HepG2 (cell line): ENCODE measurements around the gene MFSD2B. TPM values are rescaled to one million over a fixed set of nuclear protein-coding genes. Genes with fewer than 3 reads are reported as not detected.

Experiments
- CAMTA2 ChIP-seq: sonication (generic); formaldehyde crosslinking; IDR thresholded peaks from 2 replicates; pipeline ENCODE4 v1.4.0; 2020; ENCODE audit warnings: mild to moderate bottlenecking, missing genetic modification reagents, borderline replicate concordance
- CHCHD3 ChIP-seq: sonication (generic); formaldehyde crosslinking; IDR thresholded peaks from 2 replicates; pipeline ENCODE4 v1.8.0; 2022; ENCODE audit warnings: mild to moderate bottlenecking, missing genetic modification reagents, moderate library complexity
- DNMT1 ChIP-seq: sonication (generic); formaldehyde crosslinking; IDR thresholded peaks from 2 replicates; pipeline ENCODE4 v1.5.1; 2020; ENCODE audit warnings: mild to moderate bottlenecking, missing genetic modification reagents
- FOXP1 ChIP-seq, 2 experiments: fragments of 450-650 bp in 1 of 2; IDR thresholded peaks; 2 replicates each; pipeline ENCODE4 v1.6.1; 2017 to 2018; ENCODE audit warnings: antibody characterized with exemption in 1 of 2
- GATAD2A ChIP-seq: IDR thresholded peaks from 2 replicates; pipeline ENCODE4 v1.6.1; 2016
- MXI1 ChIP-seq: IDR thresholded peaks from 3 replicates; pipeline ENCODE4 v1.6.1; 2012; ENCODE audit warnings: low read depth, low read length, inconsistent platforms, borderline replicate concordance
- TSC22D2 ChIP-seq: sonication (generic); formaldehyde crosslinking; IDR thresholded peaks from 2 replicates; pipeline ENCODE4 v1.5.1; 2020; ENCODE audit warnings: missing genetic modification reagents, mild to moderate bottlenecking, borderline replicate concordance
- ZFP1 ChIP-seq: IDR thresholded peaks from 2 replicates; pipeline ENCODE4 v1.6.1; 2016
- ZNF138 ChIP-seq: sonication (generic); formaldehyde crosslinking; IDR thresholded peaks from 2 replicates; pipeline ENCODE4 v1.5.0; 2020; ENCODE audit warnings: mild to moderate bottlenecking, low read depth, missing genetic modification reagents
- ZNF589 ChIP-seq: sonication (generic); formaldehyde crosslinking; conservative IDR thresholded peaks from 2 replicates; pipeline ENCODE4 v1.8.0; 2022; ENCODE audit warnings: mild to moderate bottlenecking, moderate library complexity, missing genetic modification reagents
- polyA plus RNA-seq, 8 experiments: library from polyadenylated mRNA; depleted of rRNA in 3 of 8; stranded (reverse) in 7 of 8; unstranded in 1 of 8; fragments of >200 nt; fragmentation: Illumina TruSeq in 4 of 8; extraction: Trizol in 4 of 8; gene quantifications; 2 replicates each; pipeline versions ENCODE4 v1.2.1 to v1.2.3, GENCODE V29; 2011 to 2016; ENCODE audit warnings: low read depth in 4 of 8, missing spikeins in 1 of 8, mixed read lengths in 1 of 8; ENCODE audit not compliant: insufficient read depth in 1 of 8
- total RNA-seq, 5 experiments: library from RNA; depleted of rRNA; stranded (reverse); fragments of >200 nt; fragmentation: Illumina TruSeq; extraction: Trizol; gene quantifications; 2 replicates each; pipeline ENCODE4 v1.2.3, GENCODE V29; 2016; ENCODE audit warnings: low read depth in 1 of 5
- TF ChIP-seq, protein P1 (sequence below): sonication (generic); formaldehyde crosslinking; IDR thresholded peaks from 2 replicates; pipeline ENCODE4 v1.5.0; 2020; ENCODE audit warnings: mild to moderate bottlenecking, missing genetic modification reagents, borderline replicate concordance
- TF ChIP-seq, protein P2 (sequence below): sonication (generic); formaldehyde crosslinking; IDR thresholded peaks from 2 replicates; pipeline ENCODE4 v1.4.0; 2020; ENCODE audit warnings: missing genetic modification reagents, borderline replicate concordance
- TF ChIP-seq, protein P3 (sequence below): sonication (generic); formaldehyde crosslinking; IDR thresholded peaks from 2 replicates; pipeline ENCODE4 v1.8.1; 2023; ENCODE audit warnings: mild to moderate bottlenecking, missing genetic modification reagents, borderline replicate concordance
- TF ChIP-seq, protein P4 (sequence below): IDR thresholded peaks from 2 replicates; pipeline ENCODE4 v1.6.1; 2018; ENCODE audit warnings: missing genetic modification reagents
- TF ChIP-seq, protein P5 (sequence below): sonication (generic); formaldehyde crosslinking; IDR thresholded peaks from 2 replicates; pipeline ENCODE4 v1.9.0; 2022; ENCODE audit warnings: missing genetic modification reagents, mild to moderate bottlenecking, borderline replicate concordance
- TF ChIP-seq, protein P6 (sequence below): sonication (generic); formaldehyde crosslinking; IDR thresholded peaks from 2 replicates; pipeline ENCODE4 v1.4.0; 2020; ENCODE audit warnings: missing genetic modification reagents, borderline replicate concordance

MFSD2B gene
- total and polyA plus RNA-seq, 2 of the 13 experiments (the other 11 are each of a cell fraction or from before 2014, with no cell fraction given) = 0.21 to 0.93 TPM

DNA sequence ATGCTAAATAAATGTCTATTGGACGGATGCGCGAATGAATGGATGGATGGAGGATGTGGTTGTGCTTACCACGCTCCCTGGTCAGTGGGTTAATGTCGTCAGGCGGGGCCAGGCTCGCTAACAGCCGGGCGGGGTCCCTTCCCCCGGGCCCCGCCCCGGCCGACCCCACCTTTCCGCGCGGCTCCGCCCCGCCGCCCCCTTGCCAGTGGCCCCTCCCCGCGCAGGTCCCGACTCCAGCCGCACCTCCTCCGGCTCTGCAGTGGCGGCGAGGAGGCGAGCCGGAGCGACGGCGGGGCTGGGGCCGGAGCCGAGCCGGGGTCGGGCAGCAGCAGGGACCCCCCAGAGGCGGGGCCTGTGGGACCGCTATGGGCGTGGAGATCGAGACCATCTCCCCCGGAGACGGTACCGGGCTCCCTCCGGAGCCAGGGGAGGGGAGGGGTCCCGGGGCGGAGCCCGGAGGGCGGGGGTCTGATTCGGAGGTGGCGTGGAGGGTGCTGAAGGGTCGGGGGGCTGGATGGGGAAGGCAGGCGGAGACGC, 39.7 kb downstream of the MFSD2B start, which contains the start of gene FKBP1B (continued):
- TF ChIP-seq, protein P1, sequence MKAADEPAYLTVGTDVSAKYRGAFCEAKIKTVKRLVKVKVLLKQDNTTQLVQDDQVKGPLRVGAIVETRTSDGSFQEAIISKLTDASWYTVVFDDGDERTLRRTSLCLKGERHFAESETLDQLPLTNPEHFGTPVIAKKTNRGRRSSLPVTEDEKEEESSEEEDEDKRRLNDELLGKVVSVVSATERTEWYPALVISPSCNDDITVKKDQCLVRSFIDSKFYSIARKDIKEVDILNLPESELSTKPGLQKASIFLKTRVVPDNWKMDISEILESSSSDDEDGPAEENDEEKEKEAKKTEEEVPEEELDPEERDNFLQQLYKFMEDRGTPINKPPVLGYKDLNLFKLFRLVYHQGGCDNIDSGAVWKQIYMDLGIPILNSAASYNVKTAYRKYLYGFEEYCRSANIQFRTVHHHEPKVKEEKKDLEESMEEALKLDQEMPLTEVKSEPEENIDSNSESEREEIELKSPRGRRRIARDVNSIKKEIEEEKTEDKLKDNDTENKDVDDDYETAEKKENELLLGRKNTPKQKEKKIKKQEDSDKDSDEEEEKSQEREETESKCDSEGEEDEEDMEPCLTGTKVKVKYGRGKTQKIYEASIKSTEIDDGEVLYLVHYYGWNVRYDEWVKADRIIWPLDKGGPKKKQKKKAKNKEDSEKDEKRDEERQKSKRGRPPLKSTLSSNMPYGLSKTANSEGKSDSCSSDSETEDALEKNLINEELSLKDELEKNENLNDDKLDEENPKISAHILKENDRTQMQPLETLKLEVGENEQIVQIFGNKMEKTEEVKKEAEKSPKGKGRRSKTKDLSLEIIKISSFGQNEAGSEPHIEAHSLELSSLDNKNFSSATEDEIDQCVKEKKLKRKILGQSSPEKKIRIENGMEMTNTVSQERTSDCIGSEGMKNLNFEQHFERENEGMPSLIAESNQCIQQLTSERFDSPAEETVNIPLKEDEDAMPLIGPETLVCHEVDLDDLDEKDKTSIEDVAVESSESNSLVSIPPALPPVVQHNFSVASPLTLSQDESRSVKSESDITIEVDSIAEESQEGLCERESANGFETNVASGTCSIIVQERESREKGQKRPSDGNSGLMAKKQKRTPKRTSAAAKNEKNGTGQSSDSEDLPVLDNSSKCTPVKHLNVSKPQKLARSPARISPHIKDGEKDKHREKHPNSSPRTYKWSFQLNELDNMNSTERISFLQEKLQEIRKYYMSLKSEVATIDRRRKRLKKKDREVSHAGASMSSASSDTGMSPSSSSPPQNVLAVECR (CRISPR knock-in tag) = peak; percentile 51; the same call in 1 of the 2 replicates
- TF ChIP-seq, protein P2, sequence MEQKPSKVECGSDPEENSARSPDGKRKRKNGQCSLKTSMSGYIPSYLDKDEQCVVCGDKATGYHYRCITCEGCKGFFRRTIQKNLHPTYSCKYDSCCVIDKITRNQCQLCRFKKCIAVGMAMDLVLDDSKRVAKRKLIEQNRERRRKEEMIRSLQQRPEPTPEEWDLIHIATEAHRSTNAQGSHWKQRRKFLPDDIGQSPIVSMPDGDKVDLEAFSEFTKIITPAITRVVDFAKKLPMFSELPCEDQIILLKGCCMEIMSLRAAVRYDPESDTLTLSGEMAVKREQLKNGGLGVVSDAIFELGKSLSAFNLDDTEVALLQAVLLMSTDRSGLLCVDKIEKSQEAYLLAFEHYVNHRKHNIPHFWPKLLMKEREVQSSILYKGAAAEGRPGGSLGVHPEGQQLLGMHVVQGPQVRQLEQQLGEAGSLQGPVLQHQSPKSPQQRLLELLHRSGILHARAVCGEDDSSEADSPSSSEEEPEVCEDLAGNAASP = no peak
- TF ChIP-seq, protein P3, sequence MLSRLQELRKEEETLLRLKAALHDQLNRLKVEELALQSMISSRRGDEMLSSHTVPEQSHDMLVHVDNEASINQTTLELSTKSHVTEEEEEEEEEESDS (CRISPR knock-in tag) = no peak
- TF ChIP-seq ZNF589 (CRISPR knock-in tag) (no peak), TSC22D2 (peak; percentile 67; the same call in 1 of the 2 replicates), CHCHD3 (CRISPR knock-in tag) (no peak), DNMT1 (no peak), ZNF138 (CRISPR knock-in tag) (no peak), ZFP1 (CRISPR knock-in tag) (no peak; the same call in 1 of the 2 replicates), CAMTA2 (CRISPR knock-in tag) (no peak), GATAD2A (no peak), FOXP1 (IDR thresholded peaks at IDR 0.05) (no peak), FOXP1 (CRISPR knock-in tag; IDR thresholded peaks at IDR 0.05) (no peak), MXI1 (0 out of 3 replicates have a peak, but pooled peaks have one; percentile 18)
- TF ChIP-seq, protein P4, sequence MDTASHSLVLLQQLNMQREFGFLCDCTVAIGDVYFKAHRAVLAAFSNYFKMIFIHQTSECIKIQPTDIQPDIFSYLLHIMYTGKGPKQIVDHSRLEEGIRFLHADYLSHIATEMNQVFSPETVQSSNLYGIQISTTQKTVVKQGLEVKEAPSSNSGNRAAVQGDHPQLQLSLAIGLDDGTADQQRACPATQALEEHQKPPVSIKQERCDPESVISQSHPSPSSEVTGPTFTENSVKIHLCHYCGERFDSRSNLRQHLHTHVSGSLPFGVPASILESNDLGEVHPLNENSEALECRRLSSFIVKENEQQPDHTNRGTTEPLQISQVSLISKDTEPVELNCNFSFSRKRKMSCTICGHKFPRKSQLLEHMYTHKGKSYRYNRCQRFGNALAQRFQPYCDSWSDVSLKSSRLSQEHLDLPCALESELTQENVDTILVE (CRISPR knock-in tag) = no peak
- TF ChIP-seq, protein P5, sequence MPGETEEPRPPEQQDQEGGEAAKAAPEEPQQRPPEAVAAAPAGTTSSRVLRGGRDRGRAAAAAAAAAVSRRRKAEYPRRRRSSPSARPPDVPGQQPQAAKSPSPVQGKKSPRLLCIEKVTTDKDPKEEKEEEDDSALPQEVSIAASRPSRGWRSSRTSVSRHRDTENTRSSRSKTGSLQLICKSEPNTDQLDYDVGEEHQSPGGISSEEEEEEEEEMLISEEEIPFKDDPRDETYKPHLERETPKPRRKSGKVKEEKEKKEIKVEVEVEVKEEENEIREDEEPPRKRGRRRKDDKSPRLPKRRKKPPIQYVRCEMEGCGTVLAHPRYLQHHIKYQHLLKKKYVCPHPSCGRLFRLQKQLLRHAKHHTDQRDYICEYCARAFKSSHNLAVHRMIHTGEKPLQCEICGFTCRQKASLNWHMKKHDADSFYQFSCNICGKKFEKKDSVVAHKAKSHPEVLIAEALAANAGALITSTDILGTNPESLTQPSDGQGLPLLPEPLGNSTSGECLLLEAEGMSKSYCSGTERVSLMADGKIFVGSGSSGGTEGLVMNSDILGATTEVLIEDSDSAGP (CRISPR knock-in tag) = peak; percentile 40; the same call in 1 of the 2 replicates
- TF ChIP-seq, protein P6, sequence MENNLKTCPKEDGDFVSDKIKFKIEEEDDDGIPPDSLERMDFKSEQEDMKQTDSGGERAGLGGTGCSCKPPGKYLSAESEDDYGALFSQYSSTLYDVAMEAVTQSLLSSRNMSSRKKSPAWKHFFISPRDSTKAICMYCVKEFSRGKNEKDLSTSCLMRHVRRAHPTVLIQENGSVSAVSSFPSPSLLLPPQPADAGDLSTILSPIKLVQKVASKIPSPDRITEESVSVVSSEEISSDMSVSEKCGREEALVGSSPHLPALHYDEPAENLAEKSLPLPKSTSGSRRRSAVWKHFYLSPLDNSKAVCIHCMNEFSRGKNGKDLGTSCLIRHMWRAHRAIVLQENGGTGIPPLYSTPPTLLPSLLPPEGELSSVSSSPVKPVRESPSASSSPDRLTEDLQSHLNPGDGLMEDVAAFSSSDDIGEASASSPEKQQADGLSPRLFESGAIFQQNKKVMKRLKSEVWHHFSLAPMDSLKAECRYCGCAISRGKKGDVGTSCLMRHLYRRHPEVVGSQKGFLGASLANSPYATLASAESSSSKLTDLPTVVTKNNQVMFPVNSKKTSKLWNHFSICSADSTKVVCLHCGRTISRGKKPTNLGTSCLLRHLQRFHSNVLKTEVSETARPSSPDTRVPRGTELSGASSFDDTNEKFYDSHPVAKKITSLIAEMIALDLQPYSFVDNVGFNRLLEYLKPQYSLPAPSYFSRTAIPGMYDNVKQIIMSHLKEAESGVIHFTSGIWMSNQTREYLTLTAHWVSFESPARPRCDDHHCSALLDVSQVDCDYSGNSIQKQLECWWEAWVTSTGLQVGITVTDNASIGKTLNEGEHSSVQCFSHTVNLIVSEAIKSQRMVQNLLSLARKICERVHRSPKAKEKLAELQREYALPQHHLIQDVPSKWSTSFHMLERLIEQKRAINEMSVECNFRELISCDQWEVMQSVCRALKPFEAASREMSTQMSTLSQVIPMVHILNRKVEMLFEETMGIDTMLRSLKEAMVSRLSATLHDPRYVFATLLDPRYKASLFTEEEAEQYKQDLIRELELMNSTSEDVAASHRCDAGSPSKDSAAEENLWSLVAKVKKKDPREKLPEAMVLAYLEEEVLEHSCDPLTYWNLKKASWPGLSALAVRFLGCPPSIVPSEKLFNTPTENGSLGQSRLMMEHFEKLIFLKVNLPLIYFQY (CRISPR knock-in tag) = no peak
